ENCODE data around the gene MAP7D1.

DNA sequence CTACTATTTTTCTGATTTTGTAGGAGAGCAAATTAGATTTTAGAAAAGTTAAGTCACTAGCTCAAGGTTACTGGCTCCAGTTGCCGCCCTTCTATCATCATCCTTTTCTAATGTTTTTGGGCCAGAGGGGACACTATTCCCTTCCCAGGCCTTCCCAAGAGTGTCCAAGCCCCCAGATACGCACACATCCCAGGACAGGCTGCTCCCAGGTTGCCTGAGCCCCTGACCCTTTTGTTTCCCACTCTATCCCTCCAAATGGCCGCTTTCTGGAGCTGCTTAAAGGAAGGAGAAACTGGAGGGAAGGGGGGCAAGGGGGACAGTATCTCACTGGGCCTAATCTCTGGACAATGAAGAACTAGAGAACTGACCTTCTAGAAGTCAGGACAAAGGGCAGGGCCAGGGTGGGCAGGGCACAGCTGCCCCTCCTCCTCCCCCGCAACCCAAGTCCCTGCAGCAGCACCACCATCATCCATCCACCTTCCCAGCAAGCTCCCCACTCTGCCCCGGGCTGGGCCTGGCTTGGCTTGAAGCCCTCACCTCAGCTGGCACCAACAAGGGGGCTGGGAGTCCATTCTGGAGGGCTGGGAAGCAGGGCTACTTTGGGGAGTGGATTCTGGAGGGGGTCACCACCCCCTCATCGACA, 1.1 kb upstream of the MAP7D1 start:
- TF ChIP-seq CTCF (IDR thresholded peaks at IDR 0.05): no peak
- no peak for TF ChIP-seq POLR2A (IDR thresholded peaks at IDR 0.05)

Data from stomach (tissue), 4 donors.